Suppressor macrophage treated with lipopolysaccharide for 4 hours (primary cell): ENCODE measurements around the gene SLC35E3.

Experiments used
- DNase-seq: peaks from one replicate; pipeline ENCODE4 v3.0.0-alpha.2; 2020

The SLC35E3 gene

DNA sequence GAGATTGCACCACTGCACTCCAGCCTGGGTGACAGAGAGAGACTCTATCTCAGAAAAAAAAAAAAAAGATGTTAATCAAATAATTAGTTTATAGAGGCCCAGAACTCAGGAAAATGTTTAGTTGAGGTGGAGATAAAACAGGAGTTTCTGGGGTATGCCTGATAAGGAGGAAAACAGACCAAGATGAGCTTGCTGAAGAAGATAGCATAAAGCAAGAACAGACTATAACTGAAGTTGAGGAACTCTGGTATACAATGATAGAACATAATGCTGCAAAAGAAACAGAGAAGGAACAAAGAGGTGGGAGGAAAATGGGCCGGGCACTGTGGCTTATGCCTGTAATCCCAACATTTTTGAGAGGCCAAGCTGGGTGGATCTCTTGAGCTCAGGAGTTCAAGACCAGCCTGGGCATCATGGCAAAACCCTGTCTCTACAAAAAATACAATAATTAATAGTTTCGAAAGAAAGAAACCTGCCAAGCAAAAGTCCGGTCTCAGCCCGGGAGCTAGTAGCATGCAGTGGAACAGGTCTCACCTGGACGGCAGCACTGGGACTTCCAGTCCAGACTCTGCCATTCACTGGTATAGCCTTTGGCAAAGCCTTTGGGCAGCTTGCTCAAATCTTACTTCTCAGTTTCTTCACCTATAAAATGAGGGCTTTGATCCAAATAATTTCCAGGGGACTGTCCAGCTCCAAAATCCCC lies 25.4 kb downstream of the SLC35E3 start:
- no peak for DNase-seq

DNA sequence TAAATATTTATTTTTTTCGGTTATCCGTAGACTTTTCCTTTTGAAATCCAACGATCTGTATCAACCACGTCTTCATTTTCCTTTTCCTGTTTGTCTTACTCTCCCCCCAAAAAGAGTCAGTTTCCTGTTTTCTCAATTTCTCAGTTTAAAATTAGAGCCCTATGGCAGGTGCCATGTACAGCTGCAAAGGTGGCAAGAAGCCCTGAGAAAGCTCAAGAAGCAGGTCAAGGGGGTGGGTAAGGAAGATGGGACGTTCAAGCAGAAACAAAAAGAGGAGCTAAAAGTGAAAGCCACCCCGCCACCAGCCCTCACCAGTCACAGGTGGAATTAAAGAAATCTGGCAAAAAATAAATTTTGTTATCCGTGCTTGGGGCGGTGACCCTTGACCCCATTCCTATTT lies 26.7 kb downstream of the SLC35E3 start:
- DNase-seq: no peak

DNA sequence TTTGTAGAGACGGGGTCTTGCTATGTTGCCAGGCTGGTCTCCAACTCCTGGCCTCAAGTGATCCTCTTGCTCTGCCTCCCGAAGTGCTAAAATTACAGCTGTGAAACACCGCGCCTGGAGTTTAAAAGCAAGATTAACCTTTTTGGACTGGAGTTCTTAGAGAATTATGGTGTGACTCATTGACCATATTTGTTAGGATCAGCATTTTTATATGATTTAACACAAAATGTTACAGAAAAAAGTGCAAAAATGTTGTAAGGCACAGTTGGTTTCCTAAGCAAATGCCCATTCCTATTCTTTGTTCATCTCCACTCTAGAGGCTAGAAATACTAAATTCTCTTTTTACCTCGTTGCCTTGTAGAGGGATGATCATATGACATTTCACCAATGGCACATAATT lies 27.6 kb downstream of the SLC35E3 start:
- DNase-seq: no peak

DNA sequence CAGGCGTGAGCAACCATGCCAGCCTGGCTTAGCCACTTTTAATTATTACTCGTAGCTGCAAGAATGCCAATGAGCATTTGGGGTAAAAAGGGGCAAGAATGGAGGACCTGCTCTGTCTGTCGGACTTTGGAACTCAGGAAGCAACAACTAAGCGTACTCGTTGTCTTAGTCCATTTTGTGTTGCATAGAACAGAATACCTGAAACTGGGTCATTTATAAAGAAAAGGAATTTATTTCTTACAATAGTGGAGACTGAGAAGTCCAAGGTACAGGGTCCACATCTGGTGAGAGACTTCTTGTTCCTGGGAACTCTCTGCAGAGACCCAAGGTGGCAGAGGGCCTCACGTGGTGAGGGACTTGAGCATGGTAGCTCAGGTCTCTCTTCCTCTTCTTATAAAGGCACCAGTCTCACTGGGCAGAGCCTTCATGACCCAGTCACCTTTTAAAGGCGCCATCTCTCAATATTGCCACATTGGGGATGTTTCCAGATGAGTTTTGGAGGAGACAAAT lies 29.2 kb downstream of the SLC35E3 start:
- no peak for DNase-seq

DNA sequence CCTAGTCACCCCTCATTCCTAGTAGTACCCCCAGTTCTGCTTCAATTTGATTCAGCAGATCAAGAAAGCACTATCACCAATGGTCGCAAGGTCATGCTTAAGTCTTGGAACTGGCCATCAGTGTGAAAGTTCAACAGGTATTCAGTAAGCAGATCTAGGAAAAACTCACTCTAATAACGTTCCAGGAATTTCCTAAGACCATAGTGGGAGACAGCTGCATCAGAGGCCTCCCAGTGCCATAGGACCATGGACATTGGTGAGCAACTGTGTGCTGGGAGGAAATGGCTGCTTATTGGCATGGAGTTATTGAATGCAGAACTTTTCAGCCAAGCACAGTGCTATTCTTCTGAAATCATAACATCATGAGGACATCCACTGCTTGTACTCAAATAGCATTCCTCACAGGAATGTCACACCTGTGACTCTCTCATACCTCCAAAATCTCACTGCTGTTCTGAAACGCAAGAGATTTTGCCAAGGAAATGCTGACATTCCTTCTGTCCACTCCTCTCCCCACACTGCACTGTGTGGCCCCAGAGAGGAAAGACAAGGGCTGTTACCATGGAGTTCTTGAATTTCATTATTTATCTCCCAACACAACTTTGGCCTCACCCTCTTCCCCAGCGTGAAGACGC lies 31.1 kb downstream of the SLC35E3 start:
- DNase-seq: no peak

DNA sequence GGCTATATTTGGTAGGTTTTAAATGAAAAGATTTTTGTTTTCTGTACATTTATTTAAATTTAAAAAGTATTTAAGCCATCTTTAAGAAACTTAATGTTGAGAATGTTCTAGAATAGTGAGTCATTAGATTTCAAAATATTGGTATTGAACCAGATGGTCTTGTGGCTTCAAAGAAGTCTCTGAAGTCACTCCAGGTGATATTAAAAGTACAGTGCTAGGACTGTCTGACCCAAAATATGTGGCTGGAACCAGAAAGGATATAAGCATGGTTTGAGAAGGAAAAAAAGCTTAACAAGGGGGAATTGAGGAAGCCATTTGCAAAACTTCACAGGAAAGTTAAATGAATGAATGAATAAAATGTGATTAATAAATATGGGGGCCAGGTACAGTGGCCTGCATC lies 33.3 kb downstream of the SLC35E3 start:
- DNase-seq: no peak

DNA sequence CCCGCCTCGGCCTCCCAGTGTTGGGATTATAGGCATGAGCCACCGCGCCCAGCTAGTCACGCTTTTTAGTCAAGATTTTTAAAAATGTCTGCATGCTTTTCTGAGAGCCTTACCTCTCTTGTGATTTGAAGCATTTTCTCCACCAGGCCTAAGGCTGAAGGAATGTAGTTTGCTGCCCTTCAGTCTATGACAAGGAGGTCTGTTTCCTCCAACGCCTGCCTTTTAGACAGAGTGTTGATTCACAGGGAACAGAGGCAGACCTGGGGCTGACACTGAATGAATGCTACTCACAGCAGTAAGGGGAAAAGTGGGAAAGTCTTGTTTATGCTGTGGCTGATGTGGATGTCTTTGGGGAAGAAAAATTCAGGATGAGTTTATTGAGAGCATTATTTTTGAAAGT lies 34.8 kb downstream of the SLC35E3 start:
- no peak for DNase-seq

DNA sequence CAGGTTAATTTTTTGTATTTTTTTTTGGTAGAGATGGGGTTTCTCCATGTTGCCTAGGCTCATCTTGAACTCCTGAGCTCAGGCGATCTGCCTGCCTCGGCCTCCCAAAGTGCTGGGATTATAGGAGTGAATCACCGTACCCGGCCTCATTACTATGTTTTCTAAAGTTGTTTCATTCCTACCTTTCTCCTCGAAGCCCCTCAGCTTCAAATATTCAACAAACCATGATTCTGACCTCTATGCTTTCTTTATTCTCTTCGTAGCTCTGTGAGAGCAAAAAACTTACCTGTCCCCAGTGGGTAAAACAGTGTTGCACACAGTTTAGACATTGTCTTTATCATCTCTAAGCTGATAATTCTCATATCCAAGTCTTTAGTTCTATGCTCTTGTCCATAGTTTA lies 35.8 kb downstream of the SLC35E3 start:
- no peak for DNase-seq

DNA sequence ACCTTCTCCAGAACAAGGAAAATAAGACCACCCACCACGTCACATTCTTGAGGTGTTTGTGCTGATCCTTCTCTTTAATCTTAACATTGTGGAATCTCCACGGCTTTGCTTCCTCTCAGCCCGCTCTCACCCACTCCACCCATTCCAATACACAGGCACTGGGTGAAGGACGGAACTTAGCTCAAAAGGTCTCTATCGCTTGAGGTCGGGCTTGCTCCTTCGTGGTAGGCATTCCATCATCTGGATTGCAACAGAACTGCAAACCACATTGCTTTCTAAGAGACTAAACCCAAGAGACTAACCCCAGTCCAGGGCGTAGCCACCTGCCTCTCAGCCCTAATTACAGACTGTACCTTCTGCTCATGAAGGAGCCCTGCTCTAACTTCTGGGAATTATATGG lies 38.0 kb downstream of the SLC35E3 start:
- peak; percentile 85 for DNase-seq

DNA sequence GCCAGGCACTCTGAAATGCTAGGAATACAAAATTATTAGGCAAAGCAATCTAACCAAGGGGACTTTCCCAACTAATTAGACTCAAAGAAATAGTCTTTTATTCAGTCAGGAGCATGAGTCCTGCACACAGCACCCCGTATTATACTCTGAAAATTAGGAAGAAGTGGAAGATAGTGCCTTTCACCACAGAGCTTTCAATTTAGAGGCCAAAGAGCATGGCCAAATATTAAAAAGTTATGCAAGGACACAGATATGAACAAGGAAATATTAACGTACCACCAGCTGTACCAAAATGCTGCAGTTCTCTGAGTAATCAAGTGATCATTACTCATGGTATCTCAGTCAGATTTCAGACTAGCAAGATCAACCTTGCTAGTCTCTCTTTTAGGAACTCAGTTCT lies 39.4 kb downstream of the SLC35E3 start:
- DNase-seq: peak; percentile 88

DNA sequence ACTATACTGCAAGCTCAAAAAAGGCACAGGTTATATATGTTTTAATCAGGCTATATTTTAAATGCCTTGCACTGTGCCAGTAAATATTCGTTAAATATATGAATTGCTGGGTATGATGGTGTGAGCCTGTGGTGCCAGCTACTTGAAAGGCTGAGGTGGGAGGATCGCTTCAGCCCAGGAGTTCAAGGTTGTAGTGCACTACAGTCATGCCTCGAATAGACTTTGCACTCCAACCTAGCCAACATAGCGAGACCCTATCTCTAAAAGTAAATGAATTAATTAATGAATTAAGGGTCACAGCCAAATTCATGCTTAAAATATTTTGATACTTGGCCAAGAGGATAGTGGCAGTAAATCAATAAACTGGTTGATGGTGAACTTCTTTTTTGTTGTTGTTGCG lies 39.8 kb downstream of the SLC35E3 start:
- DNase-seq: no peak

DNA sequence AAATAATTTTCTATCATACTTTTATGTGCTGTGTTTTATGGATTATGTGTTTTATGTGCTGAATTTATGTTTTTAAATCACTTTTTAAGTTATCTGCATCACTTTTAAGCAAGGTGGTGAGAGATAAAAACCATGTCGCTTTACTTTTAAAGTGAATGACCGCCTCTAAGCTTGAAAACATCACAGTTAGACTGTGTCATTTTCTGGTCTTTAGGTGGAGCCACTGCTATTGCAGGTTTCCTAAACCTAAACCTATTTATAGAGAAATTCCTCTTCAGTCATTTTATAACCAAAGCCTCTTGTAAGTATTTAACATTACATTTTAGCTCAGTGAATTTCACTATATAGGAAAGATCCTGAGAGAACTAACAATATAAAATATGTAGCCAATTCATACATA lies 41.0 kb downstream of the SLC35E3 start:
- DNase-seq: no peak

DNA sequence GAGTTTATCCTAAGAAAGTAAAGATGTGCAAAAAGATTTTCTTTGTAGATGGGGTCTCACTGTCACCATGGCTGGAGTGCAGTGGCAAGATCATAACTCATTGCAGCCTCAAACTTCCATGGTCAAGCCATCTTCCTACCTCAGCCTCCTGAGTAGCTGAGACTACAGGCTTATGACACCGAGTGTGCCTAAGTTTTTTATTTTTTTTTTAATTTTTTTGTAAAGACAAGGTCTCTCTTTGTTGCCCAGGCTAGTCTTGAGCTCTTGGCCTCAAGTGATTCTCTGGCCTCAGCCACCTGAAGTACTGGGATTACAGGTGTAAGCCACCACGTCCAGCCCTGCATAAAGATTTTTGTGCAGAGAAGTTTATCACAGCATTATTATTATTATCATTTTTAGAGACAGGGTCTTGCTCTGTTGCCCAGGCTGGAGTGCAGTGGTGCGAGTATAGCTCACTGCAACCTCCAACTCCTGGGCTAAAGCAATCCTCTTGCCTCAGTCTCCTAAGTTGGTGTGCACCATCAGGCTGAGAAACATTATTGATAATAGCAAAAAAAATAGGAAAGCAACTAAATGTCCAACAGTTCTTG lies 42.7 kb downstream of the SLC35E3 start:
- DNase-seq: no peak

DNA sequence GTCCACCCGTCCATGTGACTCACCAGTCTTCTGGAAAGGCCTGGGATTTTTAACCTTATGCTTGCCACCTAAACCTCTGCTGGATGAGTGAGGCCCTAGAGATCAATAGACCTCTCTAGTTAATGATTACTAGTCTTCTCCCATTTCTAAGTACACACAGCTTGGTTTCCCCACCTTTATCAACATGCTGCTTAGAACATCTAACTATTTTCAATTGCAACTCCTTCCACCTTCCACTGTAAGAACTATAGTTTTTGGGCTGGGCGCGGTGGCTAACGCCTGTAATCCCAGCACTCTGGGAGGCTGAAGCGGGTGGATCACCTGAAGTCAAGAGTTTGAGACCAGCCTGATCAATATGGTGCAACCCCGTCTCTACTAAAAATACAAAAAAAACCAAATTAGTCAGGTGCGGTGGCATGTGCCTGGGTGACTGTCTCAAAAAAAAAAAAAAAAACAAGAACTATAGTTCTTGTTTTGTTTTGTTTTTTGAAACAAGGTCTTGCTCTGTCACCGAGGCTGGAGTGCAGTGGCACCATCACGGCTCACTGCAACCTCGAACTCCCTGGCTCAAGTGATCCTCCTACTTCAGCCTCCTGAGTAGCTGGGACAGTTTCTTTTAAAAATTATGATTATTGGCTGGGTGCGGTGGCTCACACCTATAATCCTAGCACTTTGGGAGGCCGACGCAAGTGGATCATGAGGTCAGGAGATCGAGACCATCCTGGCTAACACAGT lies 43.3 kb downstream of the SLC35E3 start:
- DNase-seq: no peak

DNA sequence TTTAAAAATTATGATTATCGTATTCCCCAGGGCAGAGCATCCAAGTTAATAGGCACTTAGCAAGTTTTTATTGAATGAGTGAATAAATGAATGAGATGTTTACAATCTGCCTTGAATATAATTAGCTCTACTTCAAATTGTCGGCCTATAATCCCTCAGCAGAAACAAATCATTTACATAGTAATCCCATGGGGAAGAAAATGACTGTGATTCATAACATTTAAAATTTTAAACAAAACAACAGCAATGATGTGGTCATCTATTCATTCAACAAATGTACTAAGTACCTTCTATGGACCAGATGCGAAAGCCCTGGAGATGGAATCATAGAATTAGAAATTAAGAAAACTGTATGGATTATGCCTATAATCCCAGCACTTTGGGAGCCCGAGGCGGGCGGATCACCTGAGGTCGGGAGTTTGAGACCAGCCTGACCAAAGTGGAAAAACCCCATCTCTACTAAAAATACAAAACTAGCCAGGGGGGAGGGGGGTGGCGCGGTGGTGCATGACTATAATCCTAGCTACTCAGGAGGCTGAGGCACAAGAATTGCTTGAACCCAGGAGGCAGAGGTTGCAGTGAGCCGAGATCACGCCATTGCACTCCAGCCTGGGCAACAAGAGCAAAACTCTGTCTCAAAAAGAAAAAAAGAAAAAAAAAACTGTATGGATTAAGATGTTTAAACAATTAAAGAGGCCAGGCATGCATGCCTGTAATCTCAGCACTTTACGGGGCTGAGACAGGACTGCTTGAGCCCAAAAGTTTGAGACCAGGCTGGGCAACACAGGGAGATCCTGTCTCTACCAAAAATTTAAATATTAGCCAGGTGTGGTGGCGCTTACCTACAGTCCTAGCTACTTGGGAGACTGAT lies 44.3 kb downstream of the SLC35E3 start:
- no peak for DNase-seq

DNA sequence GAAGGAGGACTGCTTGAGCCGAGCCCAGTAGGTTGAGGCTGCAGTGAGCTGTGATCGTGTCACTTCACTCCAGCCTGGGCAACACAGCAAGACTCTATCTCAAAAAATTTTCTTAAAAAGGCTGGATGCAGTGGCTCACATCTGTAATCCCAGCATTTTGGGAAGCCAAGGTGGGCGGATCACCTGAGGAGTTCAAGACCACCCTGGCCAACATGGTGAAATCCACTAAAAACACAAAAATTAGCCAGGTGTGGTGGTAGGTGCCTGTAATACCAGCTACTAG lies 44.9 kb downstream of the SLC35E3 start:
- DNase-seq: no peak

DNA sequence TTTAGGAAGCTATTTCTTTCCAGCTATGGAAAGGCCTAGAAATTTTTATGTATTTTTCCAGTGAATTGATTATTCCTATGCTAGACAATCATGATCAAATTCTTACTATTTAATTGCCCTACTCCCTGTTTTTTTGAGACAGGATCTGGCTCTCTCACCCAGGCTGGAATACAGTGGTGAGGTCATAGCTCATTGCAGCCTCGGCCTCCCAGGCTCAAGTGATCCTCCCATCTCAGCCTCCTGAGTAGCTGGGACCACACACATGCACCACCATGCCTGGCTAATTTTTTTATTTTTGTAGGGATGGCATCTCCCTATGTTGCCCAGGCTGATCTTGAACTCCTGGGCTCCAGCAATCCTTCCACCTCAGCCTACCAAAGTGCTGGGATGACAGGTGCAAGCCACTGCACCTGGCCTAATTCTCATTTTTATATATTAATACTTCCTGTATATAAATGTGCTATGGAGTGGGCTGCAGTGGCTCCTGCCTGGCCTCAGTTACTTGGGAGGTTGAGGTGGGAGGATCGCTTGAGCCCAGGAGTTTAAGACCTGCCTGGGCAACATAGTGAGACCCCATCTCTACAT lies 46.0 kb downstream of the SLC35E3 start:
- no peak for DNase-seq

DNA sequence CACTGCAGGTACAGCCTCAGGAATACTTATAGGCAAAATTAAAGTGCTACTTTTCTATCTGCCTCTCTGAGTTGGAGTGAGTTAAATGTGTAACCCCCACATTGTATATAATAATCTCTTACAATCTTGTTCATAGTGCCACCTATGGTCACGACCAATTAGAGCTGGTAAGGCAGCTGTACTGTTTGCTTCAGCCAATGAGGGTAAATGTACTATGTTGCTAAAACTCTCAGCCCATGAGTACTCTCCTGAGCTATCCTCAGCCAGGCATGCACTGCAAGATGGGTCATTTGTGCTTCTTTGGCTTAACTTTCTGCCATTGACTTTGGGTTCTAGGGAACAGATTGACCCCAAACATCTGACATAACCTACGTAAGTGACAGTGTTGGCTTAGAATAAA lies 47.0 kb downstream of the SLC35E3 start:
- DNase-seq: peak; percentile 49

DNA sequence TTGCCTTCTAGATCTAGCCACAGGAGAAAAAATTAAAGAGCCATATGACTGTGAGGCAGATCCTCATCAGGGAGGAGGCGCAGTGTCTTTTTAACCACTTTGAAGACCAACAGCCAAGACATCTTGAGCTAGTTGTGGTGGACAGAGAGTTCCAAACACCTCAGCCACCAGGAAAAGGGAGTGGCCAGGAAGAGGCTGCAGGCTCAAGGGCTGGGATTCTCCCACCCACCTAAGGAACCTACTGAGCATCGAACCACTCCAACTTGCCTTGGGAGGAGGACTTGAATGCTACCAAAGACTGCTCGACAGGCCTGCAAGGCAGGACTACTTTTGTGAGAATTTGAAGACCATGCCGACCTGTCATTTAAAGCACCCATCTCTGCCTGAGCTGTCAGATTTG lies 47.5 kb downstream of the SLC35E3 start:
- no peak for DNase-seq

DNA sequence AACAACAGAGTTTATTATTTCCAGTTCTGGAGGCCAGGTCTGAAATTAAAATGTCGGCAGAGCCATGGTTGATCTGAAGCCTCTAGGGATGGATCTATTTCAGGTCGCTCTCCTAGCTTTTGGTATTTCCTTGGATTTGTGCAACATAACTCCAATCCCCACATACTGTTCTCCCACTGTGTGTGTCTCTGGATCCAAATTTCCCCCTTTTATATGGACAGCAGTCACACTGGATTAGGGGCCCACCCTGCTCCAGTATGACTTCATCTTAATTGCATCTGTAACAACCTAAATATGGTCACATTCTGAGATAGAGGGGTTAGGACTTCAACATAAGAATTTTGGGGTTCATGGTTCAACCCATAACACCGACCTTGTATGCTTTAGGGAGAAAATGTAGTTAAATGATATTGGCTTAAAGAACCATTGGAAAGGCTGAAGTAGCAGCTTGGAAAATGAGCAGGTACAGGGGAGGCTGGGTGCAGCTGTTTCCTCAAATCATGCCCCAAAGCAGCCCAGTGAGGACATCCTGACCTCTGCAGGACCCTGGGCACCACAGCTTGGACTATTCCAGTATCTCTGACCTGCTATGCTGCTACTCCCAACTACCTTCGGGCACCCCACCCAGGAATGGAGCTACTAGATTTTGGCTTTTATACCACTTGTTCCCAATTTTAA lies 48.1 kb downstream of the SLC35E3 start:
- DNase-seq: no peak

DNA sequence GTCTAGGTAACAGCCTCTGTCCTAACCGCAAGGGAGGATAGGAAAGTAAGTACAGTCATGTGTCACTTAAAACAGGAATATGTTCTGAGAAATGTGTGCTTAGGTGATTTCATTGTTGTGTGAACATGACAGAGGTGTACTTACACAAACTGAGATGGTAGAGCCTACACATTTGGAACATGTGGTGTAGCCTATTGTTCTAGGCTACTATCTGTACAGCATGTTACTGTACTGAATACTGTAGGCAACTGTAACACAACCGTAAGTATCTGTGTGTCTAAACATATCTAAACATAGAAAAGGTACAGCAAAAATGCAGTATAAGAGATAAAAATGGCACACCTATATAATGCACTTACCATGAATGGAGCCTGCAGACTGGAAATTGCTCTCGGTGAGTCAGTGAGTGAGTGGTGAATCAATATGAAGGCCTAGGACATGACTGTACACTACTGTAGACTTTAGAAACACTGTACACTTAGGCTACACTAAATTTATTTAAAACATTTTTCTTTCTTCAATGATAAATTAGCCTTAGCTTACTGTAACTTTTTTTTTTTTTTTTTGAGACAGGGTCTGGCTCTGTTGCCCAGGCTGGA lies 48.8 kb downstream of the SLC35E3 start:
- no peak for DNase-seq

DNA sequence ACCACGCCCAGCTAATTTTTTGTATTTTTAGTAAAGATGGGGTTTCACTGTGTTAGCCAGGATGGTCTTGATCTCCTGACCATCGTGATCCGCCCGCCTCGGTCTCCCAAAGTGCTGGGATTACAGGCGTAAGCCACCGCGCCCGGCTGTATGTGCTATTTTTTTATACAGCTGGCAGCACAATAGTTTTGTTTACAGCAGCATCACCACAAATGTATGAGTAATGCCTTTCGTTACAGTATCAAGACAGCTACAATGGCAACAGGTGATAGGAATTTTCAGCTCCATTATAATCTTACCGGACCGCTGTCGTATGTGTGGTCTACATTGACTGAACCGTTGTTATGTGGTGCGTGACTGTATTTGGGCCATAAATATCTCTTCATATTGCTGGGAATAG lies 50.4 kb downstream of the SLC35E3 start:
- DNase-seq: no peak
